Mesodermal cell (in vitro differentiated cells): Measurements from ENCODE around the gene NOTUM.
"Not testable (repeated sequence)": the region's sequence is repeated elsewhere in the genome, so short reads cannot be mapped to it uniquely, and the experiment has no call there.

ENCODE experiments used
- H3K27ac ChIP-seq: 2 replicates; pipeline ENCODE4 v1.7.0; 2013; ENCODE audit warnings: mild to moderate bottlenecking, low read depth, low read length, moderate library complexity; ENCODE audit not compliant: severe bottlenecking
- H3K36me3 ChIP-seq: 2 replicates; pipeline ENCODE4 v1.7.1; 2013; ENCODE audit warnings: mild to moderate bottlenecking, low read length, moderate library complexity; ENCODE audit not compliant: control insufficient read depth, insufficient read depth
- H3K4me1 ChIP-seq: one replicate; pipeline ENCODE4 v1.7.1; 2013; ENCODE audit warnings: mild to moderate bottlenecking, low read length; ENCODE audit not compliant: insufficient read depth, control insufficient read depth, poor library complexity, severe bottlenecking
- H3K4me3 ChIP-seq: 2 replicates; pipeline ENCODE4 v1.7.0; 2013; ENCODE audit warnings: low read length, control low read depth, mild to moderate bottlenecking; ENCODE audit not compliant: insufficient read depth, poor library complexity, severe bottlenecking; ENCODE audit errors: extremely low read depth
- H3K9me3 ChIP-seq: 2 replicates; pipeline ENCODE4 v1.7.1; 2013; ENCODE audit warnings: mild to moderate bottlenecking, low read length, moderate library complexity; ENCODE audit not compliant: control insufficient read depth
- WGBS, 2 experiments: methylation state at CpG; one replicate each; pipeline ENCODE4 v1.1.5; 2013; ENCODE audit warnings: missing lambda C conversion rate in 2 of 2; ENCODE audit not compliant: insufficient coverage in 2 of 2; 5-methylcytosine and 5-hydroxymethylcytosine counted together

NOTUM gene

GRCh38 chr17:81984773-81985410 is 23.9 kb upstream of the NOTUM start:
- no peak overlapping the region for H3K27ac ChIP-seq
- no peaks in the 10 kb centered on the region for H3K9me3 ChIP-seq
- H3K4me1 ChIP-seq: no peaks in the 10 kb centered on the region
- H3K36me3 ChIP-seq: peaks cover 53% of the 10 kb centered on the region
- WGBS, 2 experiments: 89 to 94% methylated on average over 3 to 15 of the region's 21 CpGs
- no peak overlapping the region for H3K4me3 ChIP-seq

DNA sequence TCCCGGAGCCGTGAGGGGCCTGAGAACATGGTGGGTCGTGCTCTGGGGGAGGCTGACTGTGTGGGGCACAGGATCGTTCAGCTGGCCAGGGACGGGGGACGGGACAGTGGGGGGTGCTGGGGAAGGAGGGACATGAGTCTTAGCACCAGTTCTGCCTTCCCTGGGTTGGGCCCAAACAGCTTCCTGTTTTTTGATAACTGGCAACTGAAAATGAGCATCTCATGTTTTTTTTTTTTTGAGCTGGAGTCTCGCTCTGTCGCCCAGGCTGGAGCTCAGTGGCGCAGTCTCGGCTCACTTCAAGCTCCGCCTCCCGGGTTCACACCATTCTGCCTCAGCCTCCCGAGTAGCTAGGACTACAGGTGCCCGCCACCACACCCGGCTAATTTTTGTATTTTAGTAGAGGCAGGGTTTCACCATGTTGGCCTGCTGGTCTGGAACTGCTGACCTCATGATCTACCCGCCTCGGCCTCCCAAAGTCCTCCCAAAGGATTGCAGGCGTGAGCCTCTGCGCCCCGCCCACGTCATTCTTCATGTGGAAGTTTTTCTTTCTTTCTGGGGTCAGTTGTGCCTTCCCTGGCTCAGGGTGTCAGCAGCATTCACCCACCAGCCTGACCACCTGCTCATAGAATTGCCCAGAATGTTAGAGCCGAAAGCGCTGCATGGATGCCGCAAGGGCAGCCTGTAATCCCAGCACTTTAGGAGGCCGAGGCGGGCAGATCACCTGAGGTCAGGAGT is 22.8 kb upstream of the NOTUM start:
- 97 to 99% methylated on average over 25 to 26 of the region's 26 CpGs for WGBS, 2 experiments
- Histone ChIP-seq H3K9me3 (no peaks in the 10 kb centered on the region), H3K4me1 (peaks cover 3% of the 10 kb centered on the region), H3K27ac (no peak overlapping the region), H3K4me3 (no peak overlapping the region), H3K36me3 (peaks cover 57% of the 10 kb centered on the region)

DNA sequence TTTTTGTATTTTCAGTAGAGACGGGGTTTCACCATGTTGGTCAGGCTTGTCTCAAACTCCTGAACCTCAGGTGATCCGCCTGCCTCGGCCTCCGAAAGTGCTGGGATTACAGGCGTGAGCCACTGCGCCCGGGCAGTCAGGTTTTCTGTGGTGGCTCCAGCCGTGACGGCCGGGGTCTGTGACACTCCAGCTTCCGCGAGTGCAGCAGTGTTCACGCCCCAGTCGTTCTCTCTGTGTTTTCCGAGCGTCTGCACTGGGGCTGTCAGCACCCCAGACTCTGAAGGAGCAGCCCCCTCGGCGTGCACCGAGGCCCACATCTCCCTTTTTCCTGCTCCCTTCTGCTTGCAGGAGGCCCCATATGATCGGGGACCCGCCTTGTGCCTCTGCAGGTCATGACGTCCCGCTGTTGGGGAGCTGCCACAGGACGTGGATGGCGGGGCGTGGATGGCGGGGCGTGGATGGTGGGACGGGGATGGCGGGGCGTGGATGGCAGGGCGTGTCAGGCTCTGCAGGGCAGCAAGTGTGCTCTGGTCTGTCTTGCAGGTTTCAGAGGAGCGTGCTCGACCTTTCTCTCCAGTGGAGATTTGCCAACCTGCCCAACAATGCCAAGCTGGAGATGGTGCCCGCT is 22.1 kb upstream of the NOTUM start:
- H3K4me3 ChIP-seq: no peak overlapping the region
- H3K27ac ChIP-seq: no peak overlapping the region
- peaks cover 57% of the 10 kb centered on the region for H3K36me3 ChIP-seq
- no peaks in the 10 kb centered on the region for H3K9me3 ChIP-seq
- peaks cover 7% of the 10 kb centered on the region for H3K4me1 ChIP-seq
- 95 to 98% methylated on average over 25 to 35 of the region's 35 CpGs for WGBS, 2 experiments

- not testable (repeated sequence) for H3K4me1 ChIP-seq, H3K9me3 ChIP-seq, H3K4me3 ChIP-seq, H3K27ac ChIP-seq
- peaks cover 51% of the 10 kb centered on the region for H3K36me3 ChIP-seq
- WGBS, 2 experiments: 94 to 100% methylated on average over 10 to 12 of the region's 12 CpGs
Observed at GRCh38 chr17:81981511-81981910, 20.5 kb upstream of the NOTUM start.

DNA sequence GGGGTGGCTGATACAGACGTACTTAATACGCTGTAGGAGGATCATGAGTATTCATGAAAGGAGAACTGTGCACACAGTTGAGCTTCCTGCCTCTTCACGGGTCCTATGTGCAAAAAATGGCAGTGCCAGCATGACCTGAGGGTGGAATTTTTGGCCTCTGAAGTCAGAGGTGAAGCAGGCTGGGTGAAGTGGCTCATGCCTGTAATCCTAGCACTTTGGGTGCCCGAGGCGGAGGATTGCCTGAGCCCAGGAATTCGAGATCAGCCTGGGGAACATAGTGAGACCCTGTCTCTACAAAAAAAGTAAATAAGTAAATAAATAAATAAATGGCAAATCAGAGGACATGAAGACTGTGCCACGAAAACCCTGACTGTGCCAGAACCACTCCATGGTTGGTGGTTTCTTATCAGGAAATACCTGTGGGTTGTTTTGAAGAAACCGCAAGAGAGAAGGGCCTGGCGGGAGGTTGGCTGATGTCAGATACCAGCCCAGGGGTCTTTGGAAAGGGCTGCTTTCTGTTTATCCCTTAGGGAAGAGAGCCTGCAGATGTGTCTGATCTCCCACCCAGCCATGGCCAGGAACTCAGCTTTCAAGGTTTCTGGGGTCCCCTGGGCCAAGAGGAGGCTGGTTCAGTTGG is 19.8 kb upstream of the NOTUM start:
- Histone ChIP-seq H3K36me3 (peaks cover 46% of the 10 kb centered on the region), H3K27ac (no peak overlapping the region), H3K9me3 (no peaks in the 10 kb centered on the region), H3K4me1 (peaks cover 7% of the 10 kb centered on the region), H3K4me3 (no peak overlapping the region)
- WGBS, 2 experiments: 92 to 99% methylated on average over 6 of the region's 9 CpGs

DNA sequence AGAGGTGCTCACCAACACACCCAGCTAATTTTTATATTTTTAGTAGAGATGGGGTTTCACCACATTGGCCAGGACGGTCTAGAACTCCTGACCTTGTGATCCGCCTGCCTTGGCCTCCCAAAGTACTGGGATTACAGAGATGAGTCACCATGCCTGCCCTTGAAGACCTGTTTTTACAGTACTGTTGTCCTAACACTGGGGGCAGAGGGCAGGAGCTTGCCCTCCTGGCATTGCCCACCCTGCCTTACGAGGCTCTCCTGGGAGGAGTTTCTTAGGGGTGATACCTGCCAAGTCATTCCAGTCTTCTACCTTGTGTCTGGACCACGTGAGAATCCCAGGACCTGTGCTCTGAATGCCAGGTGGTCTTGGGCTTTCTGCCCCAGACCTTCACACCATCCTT is 19.1 kb upstream of the NOTUM start:
- H3K27ac ChIP-seq: no peak overlapping the region
- H3K4me1 ChIP-seq: peaks cover 7% of the 10 kb centered on the region
- H3K4me3 ChIP-seq: no peak overlapping the region
- H3K9me3 ChIP-seq: no peaks in the 10 kb centered on the region
- WGBS, 2 experiments: 96 to 100% methylated on average over 2 to 4 of the region's 4 CpGs
- peaks cover 39% of the 10 kb centered on the region for H3K36me3 ChIP-seq

DNA sequence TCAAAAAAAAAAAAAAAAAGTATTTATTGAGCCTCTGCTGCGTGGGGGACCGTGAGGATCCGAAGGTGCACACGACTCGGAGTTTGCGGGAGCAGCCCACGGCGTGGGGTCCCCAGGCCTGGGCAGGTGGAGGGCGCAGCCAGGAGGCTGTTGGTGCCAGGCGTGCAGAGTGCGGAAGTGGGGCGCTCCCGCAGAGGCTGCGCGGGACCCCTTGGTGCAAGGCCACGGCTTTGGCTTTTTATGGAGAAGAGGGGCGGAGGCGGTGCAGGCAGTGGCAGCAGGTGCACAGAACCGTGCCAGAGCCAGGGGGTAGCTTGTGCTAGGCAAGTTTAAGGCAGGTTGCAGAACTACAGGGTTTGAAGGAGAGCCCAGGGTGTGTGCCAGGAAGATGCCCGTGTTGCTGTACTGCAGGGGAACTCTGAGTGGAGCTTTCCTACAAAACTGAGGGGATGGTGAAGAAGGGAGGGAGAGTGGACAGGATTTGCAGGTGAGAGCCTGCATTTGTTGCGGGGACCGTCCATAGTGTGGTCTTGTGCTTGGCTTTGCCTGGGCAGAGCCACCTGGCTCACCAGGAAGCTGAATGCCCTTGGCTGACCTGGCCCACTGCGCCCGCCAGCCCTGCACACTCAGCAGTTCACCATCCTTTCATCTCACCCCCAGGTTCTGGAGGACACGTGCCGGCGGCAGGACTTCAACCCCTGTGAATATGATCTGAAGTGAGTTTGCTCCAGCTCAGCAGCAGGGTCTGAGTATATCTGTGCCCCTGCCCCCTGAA is 17.7 kb upstream of the NOTUM start:
- WGBS, 2 experiments: 95 to 98% methylated on average over 22 to 26 of the region's 27 CpGs
- Histone ChIP-seq H3K27ac (no peak overlapping the region), H3K36me3 (peaks cover 26% of the 10 kb centered on the region), H3K4me3 (peak overlapping the region; percentile 68), H3K4me1 (peaks cover 7% of the 10 kb centered on the region), H3K9me3 (no peaks in the 10 kb centered on the region)

DNA sequence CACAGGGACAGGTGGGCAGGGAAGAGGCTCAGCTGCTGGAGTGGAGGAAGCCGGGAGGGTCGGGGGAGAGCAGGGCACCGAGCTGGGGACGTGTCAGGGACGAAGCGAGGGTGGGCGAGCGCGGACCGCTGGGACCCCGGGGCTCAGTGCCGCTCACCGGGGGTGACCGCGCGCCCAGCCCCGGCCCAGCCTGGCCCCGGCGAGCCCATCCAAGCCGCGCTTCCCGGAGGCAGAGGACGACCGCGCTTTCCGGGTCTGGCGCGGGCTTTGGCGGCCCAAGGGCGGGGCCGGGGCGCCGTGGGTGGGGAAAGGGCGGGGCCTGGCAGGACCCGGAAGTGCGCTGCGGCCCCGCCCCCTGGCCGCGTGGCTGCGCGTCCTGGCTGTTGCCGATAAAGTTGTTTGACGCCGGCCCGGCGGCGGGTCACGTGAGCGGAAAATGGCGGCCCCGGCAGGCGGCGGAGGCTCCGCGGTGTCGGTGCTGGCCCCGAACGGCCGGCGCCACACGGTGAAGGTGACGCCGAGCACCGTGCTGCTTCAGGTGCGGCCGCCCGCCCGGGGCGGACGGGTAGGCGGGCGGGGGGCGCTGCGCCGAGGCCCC is 16.3 kb upstream of the NOTUM start, which contains the start of gene ASPSCR1:
TSS of gene ASPSCR1 (plus strand) at position 419 of the 598 bp plus-strand sequence. CDS start at position 437, 18 bp downstream.
- 0 to 1% methylated on average over 61 to 70 of the region's 76 CpGs for WGBS, 2 experiments
- peaks cover 7% of the 10 kb centered on the region for H3K4me1 ChIP-seq
- H3K27ac ChIP-seq: peak within 1 kb of the TSS; percentile 96
- peaks cover 17% of the 10 kb centered on the region for H3K36me3 ChIP-seq
- no peaks in the 10 kb centered on the region for H3K9me3 ChIP-seq
- H3K4me3 ChIP-seq: peak within 1 kb of the TSS; percentile 68

DNA sequence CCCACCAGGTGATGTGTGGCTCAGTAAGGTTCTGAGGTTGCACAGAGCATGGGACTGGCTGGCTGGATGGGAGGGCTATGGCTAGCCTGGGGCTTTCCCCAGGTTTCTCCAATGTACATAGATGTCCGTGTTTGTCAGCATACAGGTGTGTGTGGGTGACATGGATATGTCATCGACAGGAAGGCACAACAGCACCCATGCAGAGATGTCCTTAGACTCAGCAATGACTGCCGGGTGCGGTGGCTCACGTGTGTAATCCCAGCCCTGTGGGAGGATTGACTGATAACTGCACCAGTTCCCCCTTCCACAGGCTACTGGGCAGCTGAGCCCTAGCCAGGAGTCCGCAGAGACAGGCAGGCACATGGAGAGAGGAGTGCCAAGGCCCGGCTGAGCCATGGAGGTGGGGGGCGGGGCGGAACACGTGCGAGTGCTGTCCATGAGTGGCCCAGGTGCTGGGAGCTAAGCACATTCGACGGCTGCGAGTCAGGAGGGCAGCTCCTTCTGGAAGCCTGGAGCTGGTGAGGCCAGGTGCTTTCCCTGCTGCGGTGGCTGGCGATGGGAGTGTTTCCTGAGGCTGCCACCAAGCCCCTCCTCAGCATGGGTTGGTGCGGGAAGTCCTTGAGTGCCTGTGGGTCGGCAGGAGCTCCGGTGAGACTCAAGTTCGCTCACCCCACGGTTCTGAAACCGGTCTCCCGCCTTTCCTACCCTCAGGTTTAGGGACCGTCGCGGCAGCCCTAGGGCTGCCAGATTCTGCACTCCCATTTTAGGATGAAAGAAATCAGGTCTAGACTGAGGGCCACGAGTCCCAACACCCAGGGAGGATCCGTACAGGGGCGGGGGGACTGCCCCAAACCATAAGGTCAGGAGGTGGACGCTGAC is 15.6 kb upstream of the NOTUM start:
- WGBS, 2 experiments: 31 to 42% methylated on average over 24 to 27 of the region's 30 CpGs
- no peak overlapping the region for H3K27ac ChIP-seq
- no peaks in the 10 kb centered on the region for H3K9me3 ChIP-seq
- peaks cover 17% of the 10 kb centered on the region for H3K36me3 ChIP-seq
- H3K4me3 ChIP-seq: peak overlapping the region; percentile 68
- peaks cover 7% of the 10 kb centered on the region for H3K4me1 ChIP-seq
